Spleen (tissue), 11 donors: ENCODE results near the gene GALNT7. TPM values are rescaled to one million over a fixed set of nuclear protein-coding genes. Genes with fewer than 3 reads are reported as not detected.

ENCODE experiments used
- DNase-seq: peaks from one replicate; pipeline ENCODE4 v3.0.0-alpha.2; 2020
- H3K27ac ChIP-seq, 8 donors: fragments of 200-600 bp; sonication (generic) in 7 of 8; 1 replicate in 4 of 8; 2 replicates in 4 of 8; pipeline versions ENCODE4 v1.5.0 to v1.8.0; 2016 to 2021; ENCODE audit warnings: inconsistent platforms in 4 of 8, mild to moderate bottlenecking in 4 of 8, moderate library complexity in 1 of 8
- H3K27me3 ChIP-seq, 7 donors: fragments of 200-600 bp; sonication (generic) in 6 of 7; replicated peaks in 1 of 7; 1 replicate in 4 of 7; 2 replicates in 3 of 7; pipeline versions ENCODE4 v1.5.0 to v1.8.0; 2016 to 2021; ENCODE audit warnings: inconsistent platforms in 3 of 7, mild to moderate bottlenecking in 1 of 7
- H3K36me3 ChIP-seq, 6 donors: fragments of 200-600 bp; sonication (generic) in 5 of 6; 1 replicate in 4 of 6; 2 replicates in 2 of 6; pipeline versions ENCODE4 v1.5.0 to v1.8.0; 2016 to 2021; ENCODE audit warnings: inconsistent platforms in 2 of 6
- H3K4me1 ChIP-seq, 6 donors: fragments of 200-600 bp; sonication (generic) in 5 of 6; 1 replicate in 3 of 6; 2 replicates in 3 of 6; pipeline versions ENCODE4 v1.5.0 to v1.8.0; 2016 to 2021; ENCODE audit warnings: inconsistent platforms in 3 of 6
- H3K4me3 ChIP-seq, 8 donors: fragments of 200-600 bp; sonication (generic) in 7 of 8; 1 replicate in 4 of 8; 2 replicates in 4 of 8; pipeline versions ENCODE4 v1.5.0 to v1.8.0; 2016 to 2021; ENCODE audit warnings: inconsistent platforms in 4 of 8, mild to moderate bottlenecking in 4 of 8, moderate library complexity in 2 of 8
- H3K9me3 ChIP-seq, 8 donors: fragments of 200-600 bp; sonication (generic) in 7 of 8; 1 replicate in 4 of 8; 2 replicates in 4 of 8; pipeline versions ENCODE4 v1.5.0 to v1.8.0; 2016 to 2021; ENCODE audit warnings: inconsistent platforms in 4 of 8
- POLR2A ChIP-seq, 3 donors: fragments of 450-650 bp; IDR thresholded peaks; one replicate each; pipeline ENCODE4 v1.5.1; 2017; ENCODE audit warnings: antibody characterized with exemption in 3 of 3, mild to moderate bottlenecking in 1 of 3
- POLR2AphosphoS5 ChIP-seq, 3 donors: sonication (generic); formaldehyde crosslinking; IDR thresholded peaks; one replicate each; pipeline ENCODE4 v1.5.1; 2017; ENCODE audit warnings: antibody characterized with exemption in 3 of 3
- WGBS, 5 donors: extraction: QIAGEN DNeasy Blood & Tissue Kit in 3 of 5; methylation state at CpG; one replicate each; pipeline versions ENCODE4 v1.1.5 to v1.1.7; 2013 to 2018; 5-methylcytosine and 5-hydroxymethylcytosine counted together
- intact Hi-C: fragments of 100-400 bp; cut with DNase I; formaldehyde crosslinking; loops from one replicate; pipeline ENCODE4 v1.15.0; 2023; ENCODE audit warnings: low total_unique reads
- polyA plus RNA-seq, 3 donors: library from polyadenylated mRNA; stranded (reverse); fragments of 200-250 nt; gene quantifications; one replicate each; pipeline ENCODE4 v1.2.1, GENCODE V29; 2013
- total RNA-seq, 7 donors: library from RNA; depleted of rRNA in 3 of 7; stranded (reverse); fragments of >200 nt in 3 of 7; fragmentation: NEBNext Ultra II Directional in 4 of 7; extraction: Animal tissue kit (Norgen Biotek cat#: 25700) in 4 of 7; gene quantifications; one replicate each; pipeline versions ENCODE4 v1.1.0 to v1.2.1, GENCODE V29; 2016 to 2021
- TF ChIP-seq, protein P1 (sequence below), 11 experiments: fragments of 200-600 bp in 7 of 11; fragments of 450-650 bp in 4 of 11; sonication (generic) in 4 of 11; IDR thresholded peaks in 8 of 11; conservative IDR thresholded peaks in 3 of 11; 1 replicate in 7 of 11; 2 replicates in 4 of 11; pipeline versions ENCODE4 v1.4.0 to v1.8.0; 2016 to 2021; ENCODE audit warnings: antibody characterized with exemption in 11 of 11, inconsistent platforms in 4 of 11, mild to moderate bottlenecking in 1 of 11
- donor health status: healthy with polysubstance abuse.
- donor health status: DM: no; HTN: no; CAD: no; lungs with moderate emphysema.
- donor health status: DM: no; HTN: no; CAD: no.
- donor health status: Bipolar disorder and iron deficiency.
- donor health status: healthy.
- donor health status: DM: no; HTN: no; CAD: no.
- donor health status: DM: yes; HTN: yes; CAD: no.

Gene GALNT7
- total and polyA plus RNA-seq, 10 donors: 7.6 to 28.5 (median 20.9) TPM

DNA sequence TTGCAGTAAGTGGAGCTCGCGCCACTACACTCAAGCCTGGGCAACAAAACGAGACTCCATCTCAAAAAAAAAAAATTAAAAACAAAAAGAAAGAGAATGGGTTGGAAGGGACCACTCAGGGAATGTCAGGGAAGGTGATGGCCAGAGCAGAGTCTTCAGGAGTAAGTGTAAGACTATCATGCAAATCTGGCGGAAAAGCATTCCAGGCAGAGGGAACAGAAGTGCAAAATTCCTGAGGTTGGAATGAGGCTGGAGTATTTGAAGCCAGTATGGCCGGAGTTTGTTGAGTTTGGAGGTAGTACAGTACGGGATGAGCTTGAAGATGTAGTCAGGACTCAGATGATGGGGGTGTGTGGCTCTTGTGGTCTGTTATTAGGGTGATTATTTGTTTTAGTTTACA, 7.4 kb downstream of the GALNT7 start:
- H3K27me3 ChIP-seq: no peaks in the 10 kb centered on the region
- intact Hi-C loops: no loop called here
- H3K9me3 ChIP-seq: no peaks in the 10 kb centered on the region
- WGBS, 5 donors: 92 to 99% (median 96%) methylated on average over 6 of the region's 6 CpGs
- no peak for DNase-seq
- no peaks in the 10 kb centered on the region for H3K36me3 ChIP-seq
- H3K27ac ChIP-seq: no peak overlapping the region
- H3K4me1 ChIP-seq: peaks cover 3 to 78% (median 30%) of the 10 kb centered on the region in 6 donors
- no peak overlapping the region for H3K4me3 ChIP-seq
- TF ChIP-seq, protein P1, sequence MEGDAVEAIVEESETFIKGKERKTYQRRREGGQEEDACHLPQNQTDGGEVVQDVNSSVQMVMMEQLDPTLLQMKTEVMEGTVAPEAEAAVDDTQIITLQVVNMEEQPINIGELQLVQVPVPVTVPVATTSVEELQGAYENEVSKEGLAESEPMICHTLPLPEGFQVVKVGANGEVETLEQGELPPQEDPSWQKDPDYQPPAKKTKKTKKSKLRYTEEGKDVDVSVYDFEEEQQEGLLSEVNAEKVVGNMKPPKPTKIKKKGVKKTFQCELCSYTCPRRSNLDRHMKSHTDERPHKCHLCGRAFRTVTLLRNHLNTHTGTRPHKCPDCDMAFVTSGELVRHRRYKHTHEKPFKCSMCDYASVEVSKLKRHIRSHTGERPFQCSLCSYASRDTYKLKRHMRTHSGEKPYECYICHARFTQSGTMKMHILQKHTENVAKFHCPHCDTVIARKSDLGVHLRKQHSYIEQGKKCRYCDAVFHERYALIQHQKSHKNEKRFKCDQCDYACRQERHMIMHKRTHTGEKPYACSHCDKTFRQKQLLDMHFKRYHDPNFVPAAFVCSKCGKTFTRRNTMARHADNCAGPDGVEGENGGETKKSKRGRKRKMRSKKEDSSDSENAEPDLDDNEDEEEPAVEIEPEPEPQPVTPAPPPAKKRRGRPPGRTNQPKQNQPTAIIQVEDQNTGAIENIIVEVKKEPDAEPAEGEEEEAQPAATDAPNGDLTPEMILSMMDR (IDR thresholded peaks at IDR 0.05 in 8 of 11, conservative IDR thresholded peaks at IDR 0.05 in 3 of 11): no peak
- TF ChIP-seq POLR2A (IDR thresholded peaks at IDR 0.05) (no peak), POLR2AphosphoS5 (IDR thresholded peaks at IDR 0.05) (no peak)

DNA sequence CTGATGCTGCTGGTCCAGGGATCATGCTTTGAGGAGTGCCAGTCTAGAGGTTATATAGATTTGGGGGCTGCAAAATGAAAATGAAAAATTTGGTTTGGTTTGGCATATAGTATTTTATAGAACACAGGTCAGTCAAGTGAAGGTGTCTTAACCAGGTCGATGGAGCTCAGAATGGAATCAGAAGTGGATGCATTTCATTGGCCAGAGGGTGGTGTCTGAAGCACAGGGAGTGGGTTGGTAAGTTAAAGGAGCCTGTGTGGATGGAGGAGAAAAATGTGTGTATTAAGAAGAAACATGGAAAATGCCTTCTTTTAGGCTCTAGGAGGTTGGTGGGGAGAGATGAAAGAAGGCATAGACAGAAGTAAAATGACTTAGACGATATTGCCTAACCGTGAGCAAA, 8.6 kb downstream of the GALNT7 start:
- peaks cover 0 to 74% (median 22%) of the 10 kb centered on the region in 6 donors for H3K4me1 ChIP-seq
- TF ChIP-seq, protein P1 (IDR thresholded peaks at IDR 0.05 in 8 of 11, conservative IDR thresholded peaks at IDR 0.05 in 3 of 11): no peak
- no peak for TF ChIP-seq POLR2A (IDR thresholded peaks at IDR 0.05)
- no peak for TF ChIP-seq POLR2AphosphoS5 (IDR thresholded peaks at IDR 0.05)
- WGBS, 5 donors: 82 to 90% (median 85%) methylated on average over 3 of the region's 3 CpGs

DNA sequence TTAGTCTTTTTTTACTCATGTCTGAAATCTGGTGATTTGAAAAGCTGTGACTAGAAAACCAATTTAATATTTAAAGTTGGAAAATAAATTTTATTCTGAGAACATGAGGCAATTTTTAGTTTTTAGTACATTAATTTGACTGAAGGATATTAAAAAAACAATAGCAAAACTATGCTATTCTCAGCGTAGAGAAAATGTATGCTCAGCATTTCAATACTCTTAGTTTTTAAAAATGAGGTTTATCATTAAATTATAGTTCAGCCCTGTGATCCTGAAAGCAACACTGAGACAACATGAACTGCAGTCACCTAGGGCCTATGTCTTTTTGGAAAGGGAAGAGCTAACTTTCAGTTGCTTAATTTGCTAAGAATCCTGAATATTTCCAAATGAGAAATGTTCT, 9.5 kb downstream of the GALNT7 start:
- intact Hi-C loops: no loop called here
- no peak for TF ChIP-seq POLR2A (IDR thresholded peaks at IDR 0.05)
- TF ChIP-seq, protein P1 (IDR thresholded peaks at IDR 0.05 in 8 of 11, conservative IDR thresholded peaks at IDR 0.05 in 3 of 11): no peak
- TF ChIP-seq POLR2AphosphoS5 (IDR thresholded peaks at IDR 0.05): no peak
- Histone ChIP-seq H3K9me3 (no peaks in the 10 kb centered on the region), H3K27ac (no peak overlapping the region), H3K27me3 (no peaks in the 10 kb centered on the region), H3K36me3 (no peaks in the 10 kb centered on the region), H3K4me3 (no peak overlapping the region), H3K4me1 (peaks cover 0 to 67% (median 19%) of the 10 kb centered on the region in 6 donors)
- DNase-seq: no peak
- 87 to 93% (median 92%) methylated on average over 1 of the region's 1 CpG for WGBS, 5 donors

More for the DNA sequence above, 8.6 kb downstream of the GALNT7 start:
- DNase-seq: no peak
- intact Hi-C loops: no loop called here
- Histone ChIP-seq H3K27me3 (no peaks in the 10 kb centered on the region), H3K4me3 (no peak overlapping the region), H3K27ac (no peak overlapping the region), H3K9me3 (no peaks in the 10 kb centered on the region), H3K36me3 (no peaks in the 10 kb centered on the region)

DNA sequence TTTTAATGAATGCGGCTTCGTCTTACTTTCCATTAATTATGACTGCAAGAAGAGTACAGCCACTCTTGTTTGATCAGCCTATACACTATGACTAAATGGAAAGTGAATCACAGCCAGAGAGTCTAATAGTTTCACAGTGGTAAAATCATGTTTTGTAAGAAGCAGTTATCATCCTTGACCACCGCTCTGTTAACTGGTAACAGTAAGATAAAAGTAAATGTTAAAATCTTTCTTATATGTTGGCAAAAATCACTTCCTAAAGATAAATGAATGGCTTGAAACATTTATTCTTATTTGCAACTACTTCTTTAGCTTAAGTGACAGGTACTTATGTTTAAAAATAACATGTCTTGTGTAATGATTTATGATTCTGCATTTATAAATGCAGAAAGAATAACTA, 13.2 kb downstream of the GALNT7 start:
- TF ChIP-seq POLR2AphosphoS5 (IDR thresholded peaks at IDR 0.05) (no peak), POLR2A (IDR thresholded peaks at IDR 0.05) (no peak)
- TF ChIP-seq, protein P1 (IDR thresholded peaks at IDR 0.05 in 8 of 11, conservative IDR thresholded peaks at IDR 0.05 in 3 of 11): no peak
- peaks cover 0 to 3% (median 0%) of the 10 kb centered on the region in 6 donors for H3K36me3 ChIP-seq
- H3K27ac ChIP-seq: no peak overlapping the region
- 85 to 93% (median 89%) methylated on average over 3 of the region's 3 CpGs for WGBS, 5 donors
- intact Hi-C loops: no loop called here
- no peaks in the 10 kb centered on the region for H3K27me3 ChIP-seq
- no peak for DNase-seq
- H3K9me3 ChIP-seq: no peaks in the 10 kb centered on the region
- H3K4me1 ChIP-seq: peaks cover 0 to 55% (median 21%) of the 10 kb centered on the region in 6 donors
- H3K4me3 ChIP-seq: no peak overlapping the region
